D341Med (cell line): ENCODE data around the gene RHBDF2.
A peak's percentile ranks its signal among the peaks of the same experiment; 100 is the strongest.
"Not testable (repeated sequence)": the region's sequence is repeated elsewhere in the genome, so short reads cannot be mapped to it uniquely, and the experiment has no call there.

ENCODE experiments used
- DNase-seq: peaks from one replicate; pipeline ENCODE4 v3.0.0; 2012; ENCODE audit warnings: low spot score

Gene RHBDF2

DNA sequence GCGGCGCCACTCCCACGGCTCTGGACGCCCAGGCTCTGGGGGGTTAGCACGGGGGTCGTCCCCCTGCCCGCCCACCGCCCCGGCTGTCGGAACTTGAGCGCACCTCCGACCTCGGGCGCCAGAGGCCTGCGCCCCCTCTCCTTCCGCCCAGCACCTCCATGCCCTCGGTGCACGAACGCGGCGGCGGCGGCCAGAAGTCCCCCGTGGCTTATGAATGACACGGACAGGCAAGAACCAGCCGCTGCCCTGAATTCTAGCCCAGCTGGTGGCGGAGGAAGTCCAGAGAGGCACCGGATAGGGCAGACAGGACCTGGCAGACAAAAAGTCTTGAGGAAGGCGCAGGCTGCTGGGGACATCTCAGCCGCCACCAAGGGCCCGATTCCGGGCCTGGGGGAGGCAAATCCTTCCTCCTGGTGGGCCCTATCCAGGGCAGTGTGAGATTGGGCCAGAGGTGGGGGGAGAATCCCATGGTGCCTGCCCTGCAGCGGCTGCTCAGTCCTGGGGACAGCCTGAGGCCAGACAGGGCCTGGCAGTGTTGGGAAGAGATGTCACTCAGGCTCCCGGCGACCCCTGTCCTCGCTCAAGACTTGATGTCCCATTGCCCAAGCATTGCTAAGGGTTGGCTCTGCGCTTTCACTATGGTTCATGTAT is 37.2 kb upstream of the RHBDF2 start:
- peak; percentile 41 for DNase-seq

DNA sequence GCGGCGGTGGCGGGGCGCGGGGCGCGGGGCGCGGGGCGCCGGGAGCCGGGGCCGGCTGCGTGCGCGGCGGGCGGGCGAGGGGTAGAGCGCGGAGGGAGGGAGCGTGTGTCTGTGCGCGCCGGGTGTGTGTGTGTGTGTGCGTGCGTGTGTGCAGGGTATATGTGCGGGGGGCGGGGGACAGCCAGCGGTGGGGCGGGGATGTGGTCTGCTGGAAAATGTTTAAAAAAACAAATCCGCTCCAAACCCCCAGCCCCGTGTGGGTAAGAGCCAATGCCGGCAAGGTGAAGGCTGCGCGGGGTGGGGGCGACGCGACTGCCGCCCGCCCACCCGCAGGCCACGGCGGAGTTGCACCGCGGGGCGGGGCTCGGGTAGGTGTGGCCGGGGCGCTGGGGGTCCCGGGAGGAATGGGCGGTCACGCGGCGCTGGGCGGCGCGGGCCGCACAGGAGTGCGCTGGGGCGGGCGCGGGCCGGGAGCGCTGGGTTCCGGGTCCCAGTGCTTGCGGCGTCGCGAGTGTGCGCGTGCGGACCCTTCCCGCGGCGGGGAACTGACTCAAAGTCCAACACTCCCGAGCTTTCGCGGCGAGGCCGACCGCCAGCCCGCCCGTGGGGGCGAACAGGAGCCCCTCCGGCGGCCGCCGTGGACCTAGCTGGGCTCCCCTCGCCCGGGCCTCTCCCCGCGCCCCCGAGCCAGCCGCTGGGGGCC is 36.5 kb upstream of the RHBDF2 start, which contains the start of gene CYGB:
TSS of gene CYGB (minus strand) at position 132 of the 703 bp plus-strand sequence. CDS start 167 bp downstream, outside the sequence.
- peak; percentile 65 for DNase-seq

DNA sequence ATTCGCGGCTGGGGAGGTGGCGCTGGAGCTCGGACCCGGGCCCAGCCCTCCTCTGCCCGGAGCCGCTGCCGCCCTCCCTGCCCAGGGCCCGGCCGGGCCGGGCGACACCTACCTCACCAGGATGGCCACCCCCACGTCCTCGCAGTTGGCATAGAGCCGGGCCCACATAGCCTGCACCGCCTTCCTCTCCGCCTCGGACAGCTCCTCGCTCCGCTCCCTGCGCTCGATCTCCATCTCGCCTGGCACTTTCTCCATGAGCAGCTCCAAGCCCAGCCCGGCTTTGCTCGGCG is 36.0 kb upstream of the RHBDF2 start:
- no peak for DNase-seq

DNA sequence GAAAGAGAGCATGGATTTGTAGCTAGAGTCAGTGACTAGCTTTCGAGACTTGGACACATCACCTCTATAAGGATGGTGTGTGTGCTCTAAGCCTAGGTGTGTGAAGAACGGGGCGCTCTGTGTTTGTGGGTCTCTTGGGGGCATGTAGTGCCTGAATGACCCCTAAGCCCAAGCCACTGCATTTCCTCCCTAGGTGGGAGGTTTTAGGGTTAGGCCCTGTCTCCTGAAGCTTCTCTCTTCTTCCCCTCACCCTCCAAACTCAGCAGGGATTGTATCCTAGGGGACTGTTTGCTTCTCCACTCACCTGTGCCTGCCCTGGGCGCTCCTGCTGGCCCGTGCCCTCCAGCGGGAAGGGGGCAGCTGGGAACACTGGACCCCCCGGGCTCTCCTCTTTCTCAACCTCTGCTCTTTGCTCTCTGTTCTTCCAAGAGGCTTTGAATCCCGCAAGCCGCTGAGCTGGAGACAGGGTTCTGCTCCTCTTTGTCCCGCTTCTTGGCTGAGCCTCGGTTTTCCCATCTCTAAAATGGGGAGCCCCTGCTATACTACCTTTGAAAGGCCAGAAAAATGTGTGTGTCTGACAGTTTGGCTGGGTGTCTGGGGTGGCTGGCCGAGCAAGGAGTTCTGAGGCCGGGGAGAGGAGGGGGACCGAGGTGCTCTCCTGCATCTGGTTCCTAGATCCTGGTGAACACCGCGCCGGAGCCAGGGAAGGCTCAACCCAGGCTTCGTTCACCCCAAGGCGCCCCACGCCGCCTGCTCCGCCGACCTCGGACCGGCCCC is 35.5 kb upstream of the RHBDF2 start:
- DNase-seq = peak; percentile 35

DNA sequence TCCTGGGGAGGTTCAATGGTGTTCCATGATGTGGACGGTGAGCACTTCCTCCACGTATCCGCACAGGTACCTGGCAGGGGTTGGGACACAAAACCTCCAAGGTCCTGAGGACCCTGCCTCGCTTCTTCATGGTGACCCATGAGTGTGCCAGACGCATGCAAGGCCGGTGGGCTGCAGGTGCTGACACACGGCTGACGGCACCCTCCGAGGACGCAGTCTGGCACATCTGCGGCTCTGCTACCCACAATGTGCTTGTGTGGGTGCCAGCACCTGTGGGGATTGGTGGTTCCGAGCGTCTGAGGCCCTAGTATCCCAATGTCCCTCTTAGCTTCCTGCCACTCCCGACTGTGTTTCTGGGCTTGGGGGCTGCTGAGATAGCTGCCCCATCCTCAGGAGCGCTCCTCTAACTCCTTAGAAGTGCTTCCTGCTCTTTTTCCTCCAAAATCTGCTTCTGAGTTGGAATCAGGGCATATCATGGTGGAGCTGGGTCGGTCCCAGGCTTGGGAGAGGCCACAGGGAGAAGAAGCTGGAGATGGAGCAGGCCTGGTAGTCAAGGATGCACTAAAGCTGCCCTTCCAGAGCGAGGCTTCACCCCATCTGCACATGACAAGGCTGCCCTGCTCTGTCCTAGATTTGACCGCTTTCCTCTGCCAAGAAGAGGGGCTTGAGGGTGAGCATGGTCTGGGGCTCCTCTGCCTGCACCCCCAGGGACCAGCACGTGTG is 34.7 kb upstream of the RHBDF2 start:
- DNase-seq = no peak

DNA sequence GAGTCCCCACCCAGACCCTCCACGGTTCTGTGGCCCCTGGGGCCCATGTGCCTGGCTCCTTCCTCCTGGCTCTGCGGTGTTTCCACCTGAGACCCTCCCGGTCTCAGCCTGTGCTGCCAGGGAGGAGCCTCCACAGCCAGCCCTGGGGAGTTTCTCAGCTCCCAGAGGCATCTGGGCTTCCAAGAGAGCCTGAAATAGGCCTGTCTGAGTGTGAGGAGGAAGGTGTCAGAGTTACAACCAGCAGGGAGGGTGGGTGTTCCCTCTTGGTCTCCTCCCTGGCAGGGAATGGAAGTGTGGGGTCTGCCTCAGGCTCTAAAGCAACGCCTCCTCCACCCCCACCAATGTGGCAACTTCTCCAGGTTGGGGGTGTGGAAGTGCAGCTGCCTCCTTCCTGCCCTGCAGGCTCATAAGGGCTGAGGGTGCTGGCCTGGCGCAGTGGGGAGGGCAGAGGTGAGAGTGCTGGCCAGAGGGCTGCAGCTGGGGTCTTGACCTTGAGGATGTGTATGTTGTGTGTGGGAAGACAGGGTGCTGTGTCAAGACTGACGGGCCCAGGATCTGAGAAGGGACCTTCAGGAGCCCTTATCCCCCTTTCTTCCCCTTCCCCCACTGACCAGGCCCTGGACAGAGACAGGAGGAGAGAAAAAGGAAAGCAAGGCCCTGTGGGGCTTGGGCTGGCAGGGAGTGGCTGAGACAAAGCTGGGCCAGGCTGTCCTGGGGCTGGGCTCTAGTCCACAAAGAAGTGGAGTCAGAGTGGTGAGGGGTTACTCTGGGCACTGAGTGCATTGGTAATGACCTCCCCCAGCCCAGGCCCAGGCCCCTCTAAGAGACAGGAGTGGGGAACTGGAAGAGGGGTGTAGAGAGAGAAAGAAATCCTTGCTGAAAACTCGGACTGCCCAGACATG is 33.9 kb upstream of the RHBDF2 start:
- DNase-seq = no peak

DNA sequence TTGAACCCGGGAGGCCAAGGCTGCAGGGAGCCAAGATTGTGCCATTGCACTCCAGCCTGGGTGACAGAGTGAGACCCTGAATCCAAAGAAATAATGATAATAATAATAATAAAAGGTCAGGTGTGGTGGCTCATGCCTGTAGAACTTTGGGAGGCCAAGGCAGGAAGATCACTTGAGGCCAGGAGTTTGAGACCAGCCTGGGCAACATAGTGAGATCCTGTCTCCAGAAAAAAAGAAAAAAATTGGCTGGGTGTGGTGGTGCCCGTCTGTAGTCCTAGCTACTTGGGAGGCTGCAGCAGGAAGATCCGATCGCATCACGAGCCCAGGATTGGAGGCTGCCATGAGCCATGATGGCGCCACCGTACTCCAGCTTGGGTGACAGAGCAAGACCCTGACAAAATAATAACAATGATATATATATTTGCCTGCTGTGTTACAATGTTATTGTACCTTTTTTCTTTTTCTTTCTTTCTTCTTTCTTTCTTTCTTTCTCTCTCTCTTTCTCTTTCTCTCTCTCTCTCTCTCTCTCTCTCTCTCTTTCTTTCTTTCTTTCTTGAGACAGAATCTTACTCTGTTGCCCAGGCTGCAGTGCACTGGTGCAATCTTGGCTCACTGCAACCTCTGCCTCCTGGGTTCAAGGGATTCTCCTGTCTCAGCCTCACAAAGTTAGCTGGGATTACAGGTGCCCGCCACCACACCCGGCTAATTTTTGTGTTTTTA is 32.6 kb upstream of the RHBDF2 start:
- DNase-seq = not testable (repeated sequence)

DNA sequence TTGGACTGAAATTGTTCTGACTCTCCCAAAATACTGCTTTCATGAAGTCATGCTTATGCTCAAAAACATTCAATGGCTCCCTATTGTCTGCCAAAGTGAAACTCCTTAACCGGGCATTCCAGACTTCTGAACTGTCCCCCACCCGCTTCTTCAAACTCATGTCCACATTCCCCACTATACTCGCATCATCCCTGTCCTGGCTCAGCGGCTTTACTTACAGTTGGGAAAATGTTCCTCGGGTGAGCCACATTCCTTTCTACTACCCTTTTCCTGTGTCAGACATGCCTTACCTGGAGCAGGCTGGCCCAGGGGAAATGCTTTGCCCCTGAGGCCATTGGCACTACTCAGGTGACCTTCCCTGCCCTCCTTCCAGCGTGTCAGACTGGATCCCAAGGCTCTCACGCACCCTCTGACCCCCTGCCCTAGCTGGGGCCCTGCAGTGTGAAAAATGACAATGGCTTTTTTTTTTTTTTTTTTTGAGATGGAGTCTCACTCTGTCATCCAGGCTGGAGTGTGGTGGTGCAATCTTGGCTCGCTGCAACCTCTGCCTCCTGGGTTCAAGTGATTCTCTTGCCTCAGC is 30.9 kb upstream of the RHBDF2 start:
- DNase-seq = no peak

DNA sequence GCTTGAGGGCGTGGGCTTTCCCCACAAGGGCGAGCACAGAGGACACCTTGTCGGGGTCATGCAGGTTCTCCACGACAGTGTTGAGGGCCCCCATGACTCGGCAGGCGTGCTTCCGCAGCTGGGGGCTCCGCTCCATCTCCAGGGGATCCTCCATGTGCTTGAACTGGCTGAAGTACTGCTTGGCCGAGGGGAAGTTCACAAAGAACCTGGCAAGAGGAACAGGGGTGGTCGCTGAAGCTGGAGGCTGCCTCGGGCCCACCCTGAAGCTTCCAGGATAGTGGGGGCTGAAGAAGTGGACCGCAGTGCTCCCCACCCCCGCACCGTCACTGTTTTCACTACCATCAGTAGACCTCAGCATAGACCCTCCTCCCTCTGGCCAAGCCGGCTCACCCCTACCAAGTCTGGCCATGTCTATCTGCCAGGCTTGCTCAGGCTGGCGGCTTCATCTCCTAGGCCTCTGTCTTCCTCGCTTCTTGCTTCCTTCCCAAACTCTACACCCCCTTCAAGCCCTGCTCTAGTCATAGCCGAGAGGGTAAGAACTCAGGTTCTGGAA is 30.3 kb upstream of the RHBDF2 start:
- no peak for DNase-seq

DNA sequence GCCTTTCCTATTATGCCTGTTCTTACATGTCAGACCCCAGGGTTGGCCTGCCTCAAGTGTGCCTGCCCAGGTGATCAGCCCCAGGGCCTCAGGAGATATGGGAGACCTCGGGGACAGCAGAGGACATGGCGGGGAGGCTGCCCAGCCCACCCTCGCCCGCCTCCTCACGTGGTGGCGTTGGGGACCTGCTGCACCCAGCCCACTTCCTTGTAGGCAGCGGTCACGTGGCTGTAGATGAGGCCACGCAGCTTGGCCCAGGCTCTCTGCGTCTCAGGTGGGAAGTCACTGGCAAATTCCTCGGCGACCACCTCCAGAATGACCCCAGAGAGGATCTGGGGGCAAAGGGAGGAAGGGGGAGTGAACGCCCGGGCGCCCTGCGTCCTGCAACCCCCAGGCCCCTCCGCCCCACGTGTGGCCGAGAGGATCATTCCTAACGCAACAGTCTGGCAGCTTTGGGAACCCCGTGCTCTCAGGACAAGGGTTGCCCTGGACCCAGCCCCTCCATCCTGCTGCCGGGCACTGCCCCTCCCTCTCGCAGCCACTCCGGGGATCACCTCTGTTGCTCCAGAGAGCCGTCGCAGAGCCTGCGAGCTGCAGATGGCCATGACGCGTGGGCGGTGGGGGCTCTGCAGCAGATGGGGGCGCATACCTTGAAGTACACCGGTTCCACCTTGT is 29.7 kb upstream of the RHBDF2 start:
- no peak for DNase-seq

DNA sequence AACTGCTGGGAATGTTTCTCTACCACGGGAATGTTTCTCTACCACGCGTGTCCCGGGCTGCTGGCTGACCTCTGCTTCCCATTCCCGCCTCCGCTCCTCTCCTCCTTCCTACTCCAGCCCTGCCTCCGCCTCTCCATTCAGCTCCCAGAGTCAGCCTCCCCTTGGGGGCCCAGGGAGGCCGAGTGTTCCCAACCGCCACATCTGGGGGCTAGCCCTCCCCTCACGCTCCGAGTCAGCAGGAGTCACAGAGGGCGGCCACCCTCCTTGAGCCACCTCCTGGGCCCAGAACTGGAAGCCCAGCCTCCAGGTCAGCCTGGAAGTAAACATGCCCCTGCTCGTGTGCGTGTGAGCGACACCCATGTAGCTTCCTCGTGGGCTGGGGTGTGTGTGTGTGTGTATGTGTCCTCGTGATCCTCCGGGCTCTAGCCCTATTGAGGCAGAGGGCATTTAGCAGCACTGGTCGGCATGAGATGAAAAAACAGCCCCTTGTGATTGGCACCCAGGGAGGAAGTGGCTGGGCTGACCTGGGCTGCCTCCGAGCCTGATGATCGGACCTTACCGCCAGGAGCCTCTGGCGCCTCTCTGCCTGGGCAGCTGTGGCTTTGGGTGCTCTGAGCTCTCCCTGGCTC is 29.0 kb upstream of the RHBDF2 start:
- DNase-seq = no peak

DNA sequence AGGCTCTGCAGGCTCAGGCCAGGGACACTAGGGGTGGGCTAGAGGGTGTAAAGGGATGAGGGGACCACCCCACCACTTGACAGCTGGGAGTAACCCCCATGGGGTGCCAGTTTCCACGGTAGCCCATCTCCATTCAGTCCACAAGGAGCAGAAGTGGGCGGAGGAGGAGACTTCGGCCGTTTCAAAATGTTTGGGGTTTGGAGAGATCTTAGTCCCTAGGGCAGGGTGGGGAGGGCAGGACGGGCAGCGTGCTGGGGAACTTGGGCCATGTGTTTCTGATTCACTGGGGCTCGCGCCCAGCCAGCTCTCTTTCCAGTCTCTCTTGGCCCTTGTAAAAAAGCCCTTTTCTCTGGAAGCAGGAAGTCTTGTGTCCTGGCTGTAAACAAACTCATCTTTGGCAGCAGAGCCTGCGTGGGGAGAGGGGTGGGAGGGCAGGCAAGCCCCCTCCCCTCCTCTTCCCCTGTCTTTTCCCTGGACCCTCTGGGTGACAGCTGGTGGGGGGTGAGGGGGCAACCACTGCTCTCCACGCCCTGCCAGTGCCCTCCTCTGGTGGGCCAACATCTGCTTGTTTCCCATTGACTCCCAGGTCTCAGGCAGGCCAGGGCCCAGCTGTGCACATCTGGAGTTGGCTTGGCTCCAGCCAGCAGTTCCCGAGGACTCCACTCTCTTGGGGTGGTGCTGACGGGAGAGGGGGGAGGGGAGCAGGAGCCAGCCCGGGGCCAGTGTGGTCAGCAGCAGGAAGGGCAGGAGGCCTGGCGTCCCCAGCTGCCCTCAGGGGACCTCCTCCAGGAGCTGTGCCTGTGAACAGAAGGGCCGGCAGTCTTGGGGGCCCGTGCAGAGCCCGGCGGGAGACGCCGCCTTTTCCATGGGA is 28.2 kb upstream of the RHBDF2 start:
- DNase-seq = no peak

DNA sequence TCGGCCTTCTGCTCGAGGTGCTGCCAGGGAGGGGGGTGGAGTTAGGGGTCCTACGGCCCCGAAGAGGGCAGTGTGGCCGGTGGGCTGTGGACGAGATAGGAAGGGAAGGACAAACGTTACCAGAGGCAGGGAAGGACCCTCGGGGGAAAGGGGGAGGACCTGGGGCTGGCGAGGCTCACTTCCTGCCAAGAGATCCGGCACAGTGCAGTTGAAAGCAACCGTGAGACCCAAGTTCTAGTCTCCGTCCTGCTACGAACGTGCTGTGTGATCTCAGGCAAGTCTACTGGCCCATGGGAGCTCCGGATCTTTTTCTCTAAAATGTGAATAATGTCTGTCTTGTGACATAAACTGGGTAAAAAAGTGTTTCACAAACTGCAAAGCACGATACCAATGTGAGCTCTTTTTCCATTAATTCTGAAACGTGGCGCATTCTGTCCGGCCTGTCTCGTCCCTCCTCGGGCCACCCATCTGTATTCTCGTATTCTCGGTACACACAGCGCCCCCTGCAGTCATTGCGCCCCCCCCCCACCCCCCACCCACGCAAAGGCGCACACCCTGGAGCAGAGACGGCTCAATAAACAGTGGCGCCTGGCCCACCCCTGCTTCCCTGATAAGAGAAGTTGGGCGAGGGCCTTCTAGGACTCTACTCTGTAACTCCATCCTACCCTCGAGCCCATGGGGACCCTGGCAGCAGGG is 27.5 kb upstream of the RHBDF2 start:
- no peak for DNase-seq

DNA sequence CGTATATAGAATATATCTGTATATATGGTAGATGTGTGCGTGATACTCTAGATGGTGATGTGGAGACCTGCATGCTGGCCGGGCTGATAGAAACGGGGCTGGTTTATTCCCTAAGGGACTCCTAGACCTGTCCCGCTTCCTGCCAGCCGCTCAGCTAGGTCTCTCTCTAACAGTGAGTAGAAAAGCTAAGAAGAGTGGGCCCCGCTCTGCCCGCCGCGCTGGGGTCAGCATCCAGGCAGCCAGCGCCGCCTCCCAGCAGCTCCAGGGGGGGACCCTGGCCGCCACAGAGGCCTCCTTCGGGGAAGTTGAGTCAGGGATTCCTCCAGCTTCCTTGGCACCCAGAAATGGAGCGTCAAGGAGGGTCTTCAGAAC is 26.9 kb upstream of the RHBDF2 start:
- DNase-seq = no peak

DNA sequence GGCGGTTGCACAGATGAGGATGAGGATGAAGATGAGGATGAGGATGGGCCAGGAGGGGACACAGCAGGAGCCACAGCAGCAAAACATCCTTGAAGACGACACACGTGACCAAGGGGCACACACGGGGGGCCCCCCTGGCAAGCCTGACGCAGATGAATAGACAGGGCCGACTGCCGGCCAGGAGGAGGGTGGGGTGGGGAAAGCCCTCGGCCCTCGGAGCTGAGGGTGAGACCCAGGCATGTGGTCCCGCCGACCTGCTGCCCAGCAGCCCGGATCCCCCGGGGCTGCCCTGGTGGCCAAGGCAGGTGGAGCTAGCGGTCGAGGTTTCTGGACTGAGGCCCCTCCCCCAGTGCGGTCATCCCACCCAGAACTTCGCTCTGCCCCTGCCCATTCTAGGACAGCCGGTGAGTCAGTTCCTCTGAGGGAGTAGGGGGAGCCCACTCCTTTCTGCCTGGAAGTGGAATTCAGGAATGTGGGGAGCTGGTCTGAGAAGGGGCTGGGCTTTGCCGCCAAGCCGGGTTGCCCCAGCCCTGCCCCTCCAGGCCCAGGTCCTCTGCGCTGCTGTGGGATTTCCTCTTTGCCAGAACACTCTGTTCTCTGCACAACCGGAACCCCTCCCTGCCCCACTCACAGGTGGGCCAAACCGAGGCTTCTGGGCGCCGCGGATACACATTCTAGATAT is 26.3 kb upstream of the RHBDF2 start:
- no peak for DNase-seq

DNA sequence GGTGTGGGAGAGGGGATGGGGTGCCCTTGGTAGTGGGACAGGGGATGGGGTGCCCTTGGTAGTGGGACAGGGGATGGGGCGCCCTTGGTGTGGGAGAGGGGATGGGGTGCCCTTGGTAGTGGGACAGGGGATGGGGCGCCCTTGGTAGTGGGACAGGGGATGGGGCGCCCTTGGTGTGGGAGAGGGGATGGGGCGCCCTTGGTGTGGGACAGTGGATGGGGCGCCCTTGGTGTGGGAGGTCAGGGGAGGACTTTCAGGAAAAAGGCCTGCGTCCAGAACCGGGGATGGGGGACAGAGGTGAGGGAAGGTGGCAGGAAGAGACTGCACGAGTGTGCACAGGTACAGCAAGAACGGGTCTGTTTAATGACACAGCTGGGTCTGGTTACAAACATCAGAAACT is 25.8 kb upstream of the RHBDF2 start:
- not testable (repeated sequence) for DNase-seq

DNA sequence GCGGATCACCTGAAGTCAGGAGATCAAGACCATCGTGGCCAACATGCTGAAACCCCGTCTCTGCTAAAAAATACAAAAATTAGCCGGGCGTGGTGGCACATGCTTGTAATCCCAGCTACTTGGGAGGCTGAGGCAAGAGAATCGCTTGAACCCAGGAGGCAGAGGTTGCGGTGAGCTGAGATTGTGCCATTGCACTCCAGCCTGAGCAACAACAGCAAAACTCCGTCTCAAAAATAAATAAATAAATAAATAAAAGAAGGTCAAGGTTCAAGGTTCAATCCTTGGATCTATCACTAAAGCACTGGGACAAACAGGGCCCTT is 24.2 kb upstream of the RHBDF2 start:
- DNase-seq = not testable (repeated sequence)
